Adrenal gland (tissue), 12 donors: ENCODE results near the gene RAD51AP1. TPM values are rescaled to one million over a fixed set of nuclear protein-coding genes. Genes with fewer than 3 reads are reported as not detected.
A peak's percentile ranks its signal among the peaks of the same experiment; 100 is the strongest.

Experiments used
- DNase-seq, 7 donors: peaks; one replicate each; pipeline ENCODE4 v3.0.0-alpha.2; 2019 to 2020
- H3K27ac ChIP-seq, 5 donors: fragments of 200-600 bp; sonication (generic) in 4 of 5; 1 replicate in 3 of 5; 2 replicates in 2 of 5; pipeline versions ENCODE4 v1.5.1 to v1.8.0; 2016 to 2020; ENCODE audit warnings: mild to moderate bottlenecking in 1 of 5
- H3K27me3 ChIP-seq: fragments of 200-600 bp; 2 replicates; pipeline ENCODE4 v1.8.0; 2021
- H3K36me3 ChIP-seq, 2 donors: fragments of 200-600 bp; replicated peaks in 1 of 2; 1 replicate in 1 of 2; 2 replicates in 1 of 2; pipeline versions ENCODE4 v1.5.1 to v1.8.0; 2018 to 2022
- H3K4me1 ChIP-seq, 2 donors: fragments of 200-600 bp; replicated peaks in 1 of 2; 1 replicate in 1 of 2; 2 replicates in 1 of 2; pipeline versions ENCODE4 v1.5.1 to v1.8.0; 2018 to 2021
- H3K4me3 ChIP-seq, 4 donors: fragments of 200-600 bp; sonication (generic) in 3 of 4; one replicate each; pipeline ENCODE4 v1.5.1; 2016 to 2018
- H3K9me3 ChIP-seq, 3 donors: fragments of 200-600 bp; sonication (generic) in 1 of 3; replicated peaks in 1 of 3; 1 replicate in 2 of 3; 2 replicates in 1 of 3; pipeline versions ENCODE4 v1.5.1 to v1.8.0; 2016 to 2021
- CTCF ChIP-seq, 6 experiments: fragments of 450-650 bp in 4 of 6; fragments of 200-600 bp in 2 of 6; sonication (generic) in 1 of 6; IDR thresholded peaks; 1 replicate in 5 of 6; 2 replicates in 1 of 6; pipeline versions ENCODE4 v1.5.1 to v1.8.0; 2016 to 2021; ENCODE audit warnings: antibody characterized with exemption in 6 of 6, mild to moderate bottlenecking in 2 of 6, moderate library complexity in 1 of 6
- POLR2A ChIP-seq, 2 donors: fragments of 450-650 bp; IDR thresholded peaks; one replicate each; pipeline ENCODE4 v1.6.1; 2017; ENCODE audit warnings: antibody characterized with exemption in 2 of 2, mild to moderate bottlenecking in 2 of 2, moderate library complexity in 1 of 2
- WGBS, 4 donors: extraction: QIAGEN DNeasy Blood & Tissue Kit in 2 of 4; methylation state at CpG; one replicate each; pipeline versions ENCODE4 v1.1.5 to v1.1.7; 2013 to 2017; 5-methylcytosine and 5-hydroxymethylcytosine counted together
- intact Hi-C, 2 donors: fragments of 100-400 bp; cut with DNase I; formaldehyde crosslinking; loops; one replicate each; pipeline versions ENCODE4 v1.14.1 to v1.15.0; 2022 to 2023
- polyA plus RNA-seq, 3 donors: library from polyadenylated mRNA; stranded (reverse); fragments of 200-250 nt in 2 of 3; fragments of 350-450 nt in 1 of 3; fragmentation: Illumina TruSeq in 1 of 3; extraction: RNeasy Lipid Tissue Mini Kit (QIAGEN cat#74804) in 1 of 3; gene quantifications; one replicate each; pipeline ENCODE4 v1.2.3, GENCODE V29; 2013 to 2014
- total RNA-seq, 9 donors: library from RNA; depleted of rRNA in 4 of 9; stranded (reverse); fragments of >200 nt in 4 of 9; fragments of 120-200 nt in 1 of 9; fragmentation: NEBNext Ultra II Directional in 1 of 9; extraction: Animal tissue kit (Norgen Biotek cat#: 25700) in 1 of 9; gene quantifications; one replicate each; pipeline versions ENCODE4 v1.1.0 to v1.2.4, GENCODE V29; 2013 to 2023
- donor health status: healthy with polysubstance abuse.
- donor health status: Bipolar disorder and iron deficiency.
- donor health status: DM: yes; HTN: yes; CAD: no.
- donor health status: DM: no; HTN: no; CAD: no.
- donor health status: DM: no; HTN: no; CAD: no.
- donor health status: DM: yes; HTN: yes; CAD: no.

The RAD51AP1 gene
- total and polyA plus RNA-seq, 12 donors, result 0.55 to 12.1 (median 1.9) TPM; not detected in 1

- TF ChIP-seq CTCF (IDR thresholded peaks at IDR 0.05) (no peak), POLR2A (IDR thresholded peaks at IDR 0.05) (no peak)
- 50 to 60% (median 57%) methylated on average over 7 of the region's 7 CpGs for WGBS, 4 donors
- H3K9me3 ChIP-seq, result no peaks in the 10 kb centered on the region
- H3K4me1 ChIP-seq, result peaks cover 9 to 23% of the 10 kb centered on the region in 2 donors
- intact Hi-C loops, result no loop called here
- H3K4me3 ChIP-seq, result no peak overlapping the region
- no peak overlapping the region for H3K27ac ChIP-seq
- no peaks in the 10 kb centered on the region for H3K27me3 ChIP-seq
- no peak for DNase-seq
- H3K36me3 ChIP-seq, result no peaks in the 10 kb centered on the region
Measured at GRCh38 chr12:4603421-4603820, 64.7 kb downstream of the RAD51AP1 start.

- intact Hi-C loops, result no loop called here
- 9 to 34% (median 19%) methylated on average over 1 of the region's 1 CpG for WGBS, 4 donors
Measured at GRCh38 chr12:4603946-4604345, 65.3 kb downstream of the RAD51AP1 start.

GRCh38 chr12:4604684-4605193 is 66.0 kb downstream of the RAD51AP1 start:
- WGBS, 4 donors, result 0 to 4% (median 2%) methylated on average over 17 to 25 of the region's 25 CpGs
- H3K9me3 ChIP-seq, result no peaks in the 10 kb centered on the region

More at GRCh38 chr12:4603946-4604345, 65.3 kb downstream of the RAD51AP1 start:
- no peak overlapping the region for H3K4me3 ChIP-seq
- no peak for TF ChIP-seq CTCF (IDR thresholded peaks at IDR 0.05)
- TF ChIP-seq POLR2A (IDR thresholded peaks at IDR 0.05), result no peak
- no peak for DNase-seq
- H3K27ac ChIP-seq, result no peak overlapping the region
- no peaks in the 10 kb centered on the region for H3K36me3 ChIP-seq
- H3K27me3 ChIP-seq, result no peaks in the 10 kb centered on the region
- peaks cover 9 to 23% of the 10 kb centered on the region in 2 donors for H3K4me1 ChIP-seq
- no peaks in the 10 kb centered on the region for H3K9me3 ChIP-seq

GRCh38 chr12:4607056-4607455 is 68.4 kb downstream of the RAD51AP1 start:
- DNase-seq, result peak in 1 of 7 donors; percentile 55

More at GRCh38 chr12:4604684-4605193, 66.0 kb downstream of the RAD51AP1 start:
- no peaks in the 10 kb centered on the region for H3K36me3 ChIP-seq
- peak overlapping the region in 3 of 5 donors; percentile 41 to 82 (median 76) for H3K27ac ChIP-seq
- H3K4me3 ChIP-seq, result peak overlapping the region; percentile 26 to 87 (median 36)
- no peaks in the 10 kb centered on the region for H3K27me3 ChIP-seq
- TF ChIP-seq POLR2A (IDR thresholded peaks at IDR 0.05) (peak in 1 of 2 donors; percentile 52), CTCF (IDR thresholded peaks at IDR 0.05) (peak; percentile 90 to 99 (median 94))
- intact Hi-C loops, result no loop called here
- DNase-seq, result peak; percentile 76 to 92 (median 84)
- peaks cover 9 to 23% of the 10 kb centered on the region in 2 donors for H3K4me1 ChIP-seq

More at GRCh38 chr12:4607056-4607455, 68.4 kb downstream of the RAD51AP1 start:
- peaks cover 0 to 19% of the 10 kb centered on the region in 2 donors for H3K36me3 ChIP-seq
- 73 to 96% (median 92%) methylated on average over 3 of the region's 3 CpGs for WGBS, 4 donors
- no peak for TF ChIP-seq CTCF (IDR thresholded peaks at IDR 0.05)
- TF ChIP-seq POLR2A (IDR thresholded peaks at IDR 0.05), result no peak
- H3K4me3 ChIP-seq, result no peak overlapping the region
- H3K9me3 ChIP-seq, result no peaks in the 10 kb centered on the region
- H3K27ac ChIP-seq, result no peak overlapping the region
- no peaks in the 10 kb centered on the region for H3K27me3 ChIP-seq
- intact Hi-C loops, result no loop called here
- peaks cover 9 to 23% of the 10 kb centered on the region in 2 donors for H3K4me1 ChIP-seq
